Peyer's patch (tissue), 4 donors: Measurements from ENCODE around the gene EYA4.

Source experiments
- CTCF ChIP-seq, 6 experiments: fragments of 450-650 bp in 4 of 6; fragments of 200-600 bp in 2 of 6; sonication (generic) in 1 of 6; IDR thresholded peaks; one replicate each; pipeline ENCODE4 v1.5.1; 2017 to 2019; ENCODE audit warnings: antibody characterized with exemption in 6 of 6, mild to moderate bottlenecking in 3 of 6, moderate library complexity in 1 of 6
- POLR2A ChIP-seq, 2 donors: fragments of 450-650 bp; IDR thresholded peaks; one replicate each; pipeline ENCODE4 v1.5.1; 2017; ENCODE audit warnings: antibody characterized with exemption in 2 of 2, mild to moderate bottlenecking in 2 of 2, moderate library complexity in 2 of 2

- no peak for TF ChIP-seq CTCF (IDR thresholded peaks at IDR 0.05)
- no peak for TF ChIP-seq POLR2A (IDR thresholded peaks at IDR 0.05)
These were observed 110.9 kb downstream of the EYA4 start for GRCh38 chr6:133352046-133352445.
